ENCODE measurements around the gene ARMC9.
"Not testable (repeated sequence)": the region's sequence is repeated elsewhere in the genome, so short reads cannot be mapped to it uniquely, and the experiment has no call there.

The ARMC9 gene

GRCh38 chr2:231387904-231388724 lies 189.7 kb downstream of the ARMC9 start:
- DNase-seq, result peak; percentile 81

GRCh38 chr2:231388725-231389346 lies 190.4 kb downstream of the ARMC9 start:
- no peak for DNase-seq

- no peak for DNase-seq
These were observed 192.2 kb downstream of the ARMC9 start for GRCh38 chr2:231390667-231391066.

GRCh38 chr2:231391981-231392380 lies 193.6 kb downstream of the ARMC9 start:
- DNase-seq, result no peak

GRCh38 chr2:231392431-231393148 lies 194.2 kb downstream of the ARMC9 start:
- DNase-seq, result no peak

- no peak for DNase-seq
These were observed 195.0 kb downstream of the ARMC9 start for GRCh38 chr2:231393149-231394131.

GRCh38 chr2:231394211-231395141 lies 196.0 kb downstream of the ARMC9 start:
- DNase-seq, result no peak

GRCh38 chr2:231395188-231396057 lies 197.0 kb downstream of the ARMC9 start, which contains the start of gene B3GNT7:
Gene B3GNT7, plus strand, starts transcription at chr2:231395710. Its CDS starts 94 bp downstream, at chr2:231395804.
- DNase-seq, result no peak

- DNase-seq, result no peak
These were observed 197.8 kb downstream of the ARMC9 start for GRCh38 chr2:231396058-231396821.

GRCh38 chr2:231397011-231397927 lies 198.8 kb downstream of the ARMC9 start:
- no peak for DNase-seq

GRCh38 chr2:231397928-231398294 lies 199.5 kb downstream of the ARMC9 start:
- no peak for DNase-seq

GRCh38 chr2:231398585-231398984 lies 200.2 kb downstream of the ARMC9 start:
- DNase-seq, result no peak

GRCh38 chr2:231399046-231399852 lies 200.8 kb downstream of the ARMC9 start:
- DNase-seq, result no peak

- DNase-seq, result no peak
These were observed 201.6 kb downstream of the ARMC9 start for GRCh38 chr2:231399853-231400680.

GRCh38 chr2:231400681-231401080 lies 202.2 kb downstream of the ARMC9 start:
- DNase-seq, result not testable (repeated sequence)

- not testable (repeated sequence) for DNase-seq
These were observed 202.7 kb downstream of the ARMC9 start for GRCh38 chr2:231401101-231401500.
